GM12878 (cell line): ENCODE measurements around the gene ERCC1. TPM values are rescaled to one million over a fixed set of nuclear protein-coding genes. Genes with fewer than 3 reads are reported as not detected.

Experiments
- ATAC-seq: fragments of 200-7000 bp; cut with Tn5 transposase; 3 replicates; pipeline ENCODE4 v1.9.1; 2020; ENCODE audit warnings: mild to moderate bottlenecking, moderate library complexity
- BruUV-seq: library from RNA; stranded (reverse); fragments of 400-500 nt; replicated peaks from 2 replicates; lab custom pipeline; 2021; lab: Mats Ljungman, UMichigan
- CTCF ChIA-PET: fragments of 300-600 bp; sonication (Branson Sonifier 250); formaldehyde crosslinking; extraction: SDS; loops from one replicate; lab custom pipeline; 2021; ENCODE audit warnings: inconsistent platforms; lab: Yijun Ruan, JAX
- POLR2A ChIA-PET: fragments of 350-600 bp; formaldehyde crosslinking; extraction: SDS; loops from one replicate; lab custom pipeline; 2021; ENCODE audit warnings: inconsistent platforms; lab: Charles Lee
- RAD21 ChIA-PET: fragments of 300-600 bp; sonication (Branson Sonifier 250); formaldehyde crosslinking; loops from one replicate; lab custom pipeline; 2023; ENCODE audit warnings: antibody characterized with exemption; ENCODE audit not compliant: unreplicated experiment; lab: Charles Lee
- SMC1A ChIA-PET: fragments of 300-600 bp; sonication (Branson Sonifier 250); formaldehyde crosslinking; loops from one replicate; lab custom pipeline; 2023; ENCODE audit not compliant: unreplicated experiment, uncharacterized antibody; lab: Charles Lee
- DNase-seq: peaks from one replicate; pipeline ENCODE4 v3.0.0-alpha.2; 2011; ENCODE audit warnings: low read depth, low spot score
- FAIRE-seq: peaks from 3 replicates; lab custom pipeline; 2011; peaks lifted over from hg19 to GRCh38; lab: Jason Lieb, UNC
- H2AFZ ChIP-seq: 2 replicates; pipeline ENCODE4 v1.6.0; 2011; ENCODE audit warnings: low read depth, low read length, control low read depth; ENCODE audit not compliant: control insufficient read depth
- H3K27ac ChIP-seq: 2 replicates; pipeline ENCODE4 v1.5.1; 2011; ENCODE audit warnings: control low read depth; ENCODE audit not compliant: control insufficient read depth, insufficient read depth
- H3K27me3 ChIP-seq, 2 experiments: replicated peaks in 1 of 2; 2 replicates each; pipeline versions ENCODE4 v1.6.0 to v1.6.1; 2011; ENCODE audit warnings: low read length in 1 of 2; ENCODE audit not compliant: control insufficient read depth in 2 of 2, insufficient read depth in 2 of 2
- H3K36me3 ChIP-seq, 2 experiments: 2 replicates each; pipeline ENCODE4 v1.5.1; 2011; ENCODE audit warnings: low read length in 1 of 2; ENCODE audit not compliant: control insufficient read depth in 2 of 2, insufficient read depth in 2 of 2
- H3K4me1 ChIP-seq: 2 replicates; pipeline ENCODE4 v1.6.1; 2011; ENCODE audit warnings: mild to moderate bottlenecking, low read length, moderate library complexity, mixed read lengths; ENCODE audit not compliant: control insufficient read depth, insufficient read depth
- H3K4me2 ChIP-seq: 2 replicates; pipeline ENCODE4 v1.6.0; 2011; ENCODE audit warnings: control low read depth; ENCODE audit not compliant: control insufficient read depth, insufficient read depth
- H3K4me3 ChIP-seq: fragments of 200-600 bp; sonication (generic); 2 replicates; pipeline ENCODE4 v1.5.1; 2016
- H3K79me2 ChIP-seq: 2 replicates; pipeline ENCODE4 v1.6.0; 2011; ENCODE audit warnings: low read length; ENCODE audit not compliant: control insufficient read depth, insufficient read depth
- H3K9ac ChIP-seq: 2 replicates; pipeline ENCODE4 v1.8.0; 2011; ENCODE audit warnings: low read length, control low read depth, mixed read lengths; ENCODE audit not compliant: control insufficient read depth, insufficient read depth
- H3K9me3 ChIP-seq: replicated peaks from 3 replicates; pipeline ENCODE4 v1.5.1; 2011; ENCODE audit warnings: mild to moderate bottlenecking, low read length; ENCODE audit not compliant: control insufficient read depth, insufficient read depth
- H4K20me1 ChIP-seq: 2 replicates; pipeline ENCODE4 v1.6.0; 2011; ENCODE audit not compliant: control insufficient read depth, insufficient read depth
- CHD4 ChIP-seq: fragments of 200-600 bp; sonication (generic); IDR thresholded peaks from 2 replicates; pipeline ENCODE4 v1.6.1; 2016; ENCODE audit warnings: mild to moderate bottlenecking
- DPF2 ChIP-seq: fragments of 450-650 bp; IDR thresholded peaks from 2 replicates; pipeline ENCODE4 v1.6.1; 2017; ENCODE audit warnings: mild to moderate bottlenecking
- EED ChIP-seq: sonication (generic); IDR thresholded peaks from 2 replicates; pipeline ENCODE4 v1.6.1; 2016; ENCODE audit warnings: antibody characterized with exemption, low read depth
- IKZF1 ChIP-seq: fragments of 450-650 bp; conservative IDR thresholded peaks from 2 replicates; pipeline ENCODE4 v1.6.1; 2017; ENCODE audit warnings: antibody characterized with exemption, mild to moderate bottlenecking
- KDM1A ChIP-seq: fragments of 200-600 bp; sonication (generic); IDR thresholded peaks from 2 replicates; pipeline ENCODE4 v1.6.1; 2016; ENCODE audit warnings: borderline replicate concordance
- MEF2A ChIP-seq: IDR thresholded peaks from 2 replicates; pipeline ENCODE4 v1.6.1; 2011; ENCODE audit warnings: low read depth, mild to moderate bottlenecking, low read length, moderate library complexity; ENCODE audit not compliant: insufficient read depth
- MEF2B ChIP-seq: fragments of 450-650 bp; IDR thresholded peaks from 2 replicates; pipeline ENCODE4 v1.6.1; 2018; ENCODE audit warnings: mild to moderate bottlenecking, moderate library complexity; ENCODE audit not compliant: partially characterized antibody, poor library complexity, severe bottlenecking
- PML ChIP-seq: IDR thresholded peaks from 2 replicates; pipeline ENCODE4 v1.6.1; 2012; ENCODE audit warnings: low read length, inconsistent platforms
- SMARCA5 ChIP-seq: fragments of 450-650 bp; IDR thresholded peaks from 2 replicates; pipeline ENCODE4 v1.6.1; 2017; ENCODE audit warnings: mild to moderate bottlenecking
- SMC3 ChIP-seq: IDR thresholded peaks from 2 replicates; pipeline ENCODE4 v1.6.1; 2011; ENCODE audit warnings: low read length, improper control_type of control experiment, borderline replicate concordance
- TCF7 ChIP-seq: IDR thresholded peaks from 2 replicates; pipeline ENCODE4 v1.6.1; 2014; ENCODE audit warnings: antibody characterized with exemption, borderline replicate concordance
- ZNF217 ChIP-seq: fragments of 450-650 bp; IDR thresholded peaks from 2 replicates; pipeline ENCODE4 v1.6.1; 2017; ENCODE audit warnings: antibody characterized with exemption, mild to moderate bottlenecking
- WGBS: methylation state at CpG from one replicate; pipeline ENCODE4 v1.1.6; 2016; ENCODE audit warnings: low lambda C conversion rate; ENCODE audit not compliant: insufficient replicate concordance, insufficient coverage; ENCODE audit errors: missing lambda C conversion rate; 5-methylcytosine and 5-hydroxymethylcytosine counted together
- in situ Hi-C: fragments of 300-500 bp; cut with MboI; formaldehyde crosslinking; loops from 9 replicates; pipeline ENCODE4 v1.14.3; 2018; ENCODE audit warnings: mixed read lengths
- intact Hi-C: fragments of 100-400 bp; cut with micrococcal nuclease; formaldehyde crosslinking; loops from one replicate; pipeline ENCODE4 v1.14.2; 2022; ENCODE audit not compliant: unreplicated experiment
- polyA plus RNA-seq, 11 experiments: library from polyadenylated mRNA; depleted of rRNA in 4 of 11; unstranded in 6 of 11; stranded (reverse) in 5 of 11; fragments of >200 nt; fragmentation: Nextera tagmentation in 4 of 11; fragmentation: Illumina TruSeq in 1 of 11; extraction: Ambion mirVana in 4 of 11; extraction: Trizol in 1 of 11; gene quantifications; 1 replicate in 1 of 11; 2 replicates in 10 of 11; pipeline versions ENCODE4 v1.2.1 to v1.2.3, GENCODE V29; 2011 to 2016; ENCODE audit warnings: inconsistent platforms in 2 of 11, missing spikeins in 2 of 11, low read depth in 1 of 11
- total RNA-seq, 4 experiments: library from RNA; depleted of rRNA in 3 of 4; stranded (reverse); fragments of >200 nt in 3 of 4; fragmentation: Illumina TruSeq in 1 of 4; extraction: Trizol in 1 of 4; gene quantifications; 2 replicates each; pipeline versions ENCODE4 v1.2.1 to v1.2.3, GENCODE V29; 2013 to 2021
- TF ChIP-seq, protein P1 (sequence below), 3 experiments: IDR thresholded peaks in 2 of 3; conservative IDR thresholded peaks in 1 of 3; 2 replicates each; pipeline ENCODE4 v1.5.1; 2011; ENCODE audit warnings: low read depth in 3 of 3, low read length in 3 of 3, mild to moderate bottlenecking in 3 of 3, control low read depth in 2 of 3, moderate library complexity in 2 of 3, inconsistent platforms in 1 of 3, mixed read lengths in 1 of 3; ENCODE audit not compliant: control insufficient read depth in 2 of 3, insufficient read depth in 1 of 3; ENCODE audit errors: extremely low read depth in 1 of 3

ERCC1 gene
- total and polyA plus RNA-seq, 10 of the 15 experiments (the other 5 are each of a cell fraction or from before 2014, with no cell fraction given) = 14.7 to 104 (median 61.1) TPM

DNA sequence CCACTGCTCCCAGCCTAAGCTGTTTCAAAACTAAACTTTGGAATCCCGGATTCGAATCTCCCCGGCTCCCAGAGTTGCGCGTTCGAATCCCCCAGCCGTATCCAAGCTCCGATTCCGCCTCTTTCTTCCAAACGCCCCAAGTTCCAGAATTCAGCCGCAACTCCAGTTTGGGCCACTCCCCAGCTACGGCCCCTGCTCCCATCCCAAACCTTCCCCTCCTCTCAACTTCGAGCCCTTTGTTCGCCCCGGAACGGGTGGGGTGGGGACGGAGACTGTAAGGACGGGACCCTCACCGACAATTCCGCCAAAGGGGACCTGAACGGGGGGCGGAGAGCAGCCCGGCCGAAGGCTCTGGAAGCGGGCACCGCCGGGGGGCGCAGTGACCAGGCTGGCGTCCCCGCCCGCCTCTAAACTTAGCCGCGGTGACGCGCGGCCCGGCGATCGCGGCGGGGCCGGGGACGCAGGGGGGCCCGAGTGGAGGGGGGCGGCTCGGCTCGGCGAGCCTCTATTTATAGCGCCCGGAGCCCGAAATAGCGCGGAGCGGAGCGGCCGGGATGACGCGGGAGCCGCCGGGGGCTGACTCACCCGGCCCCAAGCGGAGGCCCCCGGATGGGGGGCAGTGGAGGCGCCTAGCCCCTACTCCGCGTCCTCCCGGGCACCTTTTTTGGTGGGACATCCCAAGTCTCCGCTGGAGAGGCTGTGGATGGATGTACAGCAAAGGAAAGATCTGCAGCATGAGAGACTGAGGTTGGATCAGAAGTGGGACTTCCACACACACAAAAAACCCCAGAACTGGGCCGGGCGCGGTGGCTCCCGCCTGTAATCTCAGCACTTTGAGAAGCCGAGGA, 4.9 kb upstream of the ERCC1 start:
- ChIA-PET POLR2A (interaction anchor here (0.7 to 1.1 kb wide), 4 partner anchors 9 to 213 kb away, joined by 3 to 5 read pairs (median 4); no protein-coding TSS in a partner anchor), RAD21 (interaction anchor here (0.6 to 1.5 kb wide), 8 partner anchors 11 to 1235 kb away, joined by 3 to 20 read pairs (median 5); partner anchors contain the start of gene PPP1R13L), SMC1A (interaction anchor here (0.7 to 1.8 kb wide), 9 partner anchors 11 to 215 kb away, joined by 3 to 18 read pairs (median 5); partner anchors contain the start of gene PPP1R13L), CTCF (interaction anchor here (0.8 to 7.0 kb wide), 14 partner anchors 9 to 264 kb away, joined by 3 to 103 read pairs (median 4); partner anchors contain the start of genes FOSB and QPCTL)
- H3K9ac ChIP-seq = peak overlapping the region; percentile 70
- H3K4me3 ChIP-seq = peak overlapping the region; percentile 98
- H3K4me2 ChIP-seq = peak overlapping the region; percentile 100
- no TSS peak for BruUV-seq
- peaks cover 2% of the 10 kb centered on the region; the same call in 1 of the 2 replicates for H3K79me2 ChIP-seq
- no peaks in the 10 kb centered on the region for H3K36me3 ChIP-seq
- in situ Hi-C loops (no loop called here), intact Hi-C loops (loop anchor here (1.0 kb wide), 1 partner anchor 11 kb away; no protein-coding TSS in a partner anchor)
- ATAC-seq = peak; percentile 32
- no peaks in the 10 kb centered on the region for H3K9me3 ChIP-seq
- no peaks in the 10 kb centered on the region for H3K27me3 ChIP-seq
- TF ChIP-seq ZNF217 = peak; percentile 92
- TF ChIP-seq EED = no peak
- no peak for TF ChIP-seq SMC3
- peak; percentile 93 for TF ChIP-seq SMARCA5
- peak; percentile 53; the same call in 1 of the 2 replicates for TF ChIP-seq IKZF1
- TF ChIP-seq, protein P1, sequence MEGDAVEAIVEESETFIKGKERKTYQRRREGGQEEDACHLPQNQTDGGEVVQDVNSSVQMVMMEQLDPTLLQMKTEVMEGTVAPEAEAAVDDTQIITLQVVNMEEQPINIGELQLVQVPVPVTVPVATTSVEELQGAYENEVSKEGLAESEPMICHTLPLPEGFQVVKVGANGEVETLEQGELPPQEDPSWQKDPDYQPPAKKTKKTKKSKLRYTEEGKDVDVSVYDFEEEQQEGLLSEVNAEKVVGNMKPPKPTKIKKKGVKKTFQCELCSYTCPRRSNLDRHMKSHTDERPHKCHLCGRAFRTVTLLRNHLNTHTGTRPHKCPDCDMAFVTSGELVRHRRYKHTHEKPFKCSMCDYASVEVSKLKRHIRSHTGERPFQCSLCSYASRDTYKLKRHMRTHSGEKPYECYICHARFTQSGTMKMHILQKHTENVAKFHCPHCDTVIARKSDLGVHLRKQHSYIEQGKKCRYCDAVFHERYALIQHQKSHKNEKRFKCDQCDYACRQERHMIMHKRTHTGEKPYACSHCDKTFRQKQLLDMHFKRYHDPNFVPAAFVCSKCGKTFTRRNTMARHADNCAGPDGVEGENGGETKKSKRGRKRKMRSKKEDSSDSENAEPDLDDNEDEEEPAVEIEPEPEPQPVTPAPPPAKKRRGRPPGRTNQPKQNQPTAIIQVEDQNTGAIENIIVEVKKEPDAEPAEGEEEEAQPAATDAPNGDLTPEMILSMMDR (IDR thresholded peaks at IDR 0.05 in 2 of 3, conservative IDR thresholded peaks at IDR 0.05 in 1 of 3; ENCODE audit: control insufficient read depth in 2 of 3, extremely low read depth in 1 of 3, insufficient read depth in 1 of 3, low read depth in 3 of 3, low read length in 3 of 3) = peak; percentile 28 to 46 (median 45)
- TF ChIP-seq KDM1A = peak; percentile 91; the same call in 1 of the 2 replicates
- 0 out of 2 replicates have a peak, but pooled peaks have one; percentile 5 for TF ChIP-seq CHD4
- TF ChIP-seq PML = 0 out of 2 replicates have a peak, but pooled peaks have one; percentile 25
- TF ChIP-seq MEF2A = 0 out of 2 replicates have a peak, but pooled peaks have one; percentile 67
- no peak for TF ChIP-seq TCF7
- TF ChIP-seq MEF2B = peak; percentile 74
- peak; percentile 72; the same call in 1 of the 2 replicates for TF ChIP-seq DPF2
- H2AFZ ChIP-seq = peak overlapping the region; percentile 81
- no peak overlapping the region for H3K27ac ChIP-seq
- WGBS = 3% methylated on average over 61 of the region's 73 CpGs
- no peak for FAIRE-seq
- H3K4me1 ChIP-seq = peaks cover 8% of the 10 kb centered on the region; the same call in 1 of the 2 replicates
- no peaks in the 10 kb centered on the region for H4K20me1 ChIP-seq
- no peak for DNase-seq
